PC-9 (cell line): ENCODE measurements around the gene KRTAP19-2. TPM values are rescaled to one million over a fixed set of nuclear protein-coding genes. Genes with fewer than 3 reads are reported as not detected.

ENCODE experiments used
- Bru-seq: library from RNA; stranded (reverse); fragments of 400-500 nt; gene quantifications from one replicate; lab custom pipeline; 2021; lab: Mats Ljungman, UMichigan
- BruChase-seq, 2 experiments: library from RNA; stranded (reverse); fragments of 400-500 nt; gene quantifications; one replicate each; lab custom pipeline; 2021; lab: Mats Ljungman, UMichigan
- BruUV-seq: library from RNA; stranded (reverse); fragments of 400-500 nt; replicated peaks from 2 replicates; lab custom pipeline; 2021; lab: Mats Ljungman, UMichigan
- CTCF ChIA-PET: fragments of 300-600 bp; sonication (Branson Sonifier 250); formaldehyde crosslinking; loops from one replicate; lab custom pipeline; 2022; ENCODE audit warnings: antibody characterized with exemption; lab: Charles Lee
- POLR2A ChIA-PET: fragments of 300-600 bp; sonication (Branson Sonifier 250); formaldehyde crosslinking; loops from one replicate; lab custom pipeline; 2022; ENCODE audit warnings: antibody characterized with exemption; ENCODE audit not compliant: unreplicated experiment; lab: Charles Lee
- DNase-seq, 2 experiments: peaks; one replicate each; pipeline versions ENCODE4 v3.0.0 to v3.0.0-alpha.2; 2015 to 2022; ENCODE audit warnings: mixed read lengths in 1 of 2
- H2AFZ ChIP-seq: fragments of 200-600 bp; sonication (generic); 2 replicates; pipeline ENCODE4 v1.8.1; 2017; ENCODE audit warnings: antibody characterized with exemption
- H3F3A ChIP-seq: fragments of 200-600 bp; sonication (generic); 2 replicates; pipeline ENCODE4 v1.8.1; 2017; ENCODE audit warnings: antibody characterized with exemption, mild to moderate bottlenecking, low read depth; ENCODE audit not compliant: insufficient read depth
- H3K27ac ChIP-seq: fragments of 200-600 bp; sonication (generic); 2 replicates; pipeline ENCODE4 v1.6.1; 2016; ENCODE audit warnings: mixed run types
- H3K27me3 ChIP-seq: fragments of 200-600 bp; sonication (generic); 2 replicates; pipeline ENCODE4 v1.6.1; 2016; ENCODE audit warnings: low read depth, mixed run types; ENCODE audit not compliant: insufficient read depth
- H3K36me3 ChIP-seq: fragments of 200-600 bp; sonication (generic); 2 replicates; pipeline ENCODE4 v1.6.1; 2016; ENCODE audit warnings: low read depth, mixed run types
- H3K4me1 ChIP-seq: fragments of 200-600 bp; sonication (generic); replicated peaks from 2 replicates; pipeline ENCODE4 v1.6.1; 2016; ENCODE audit warnings: mixed run types; ENCODE audit not compliant: insufficient read depth
- H3K4me2 ChIP-seq: fragments of 200-600 bp; sonication (generic); 2 replicates; pipeline ENCODE4 v1.6.1; 2017; ENCODE audit warnings: mixed run types
- H3K4me3 ChIP-seq: fragments of 200-600 bp; sonication (generic); 2 replicates; pipeline ENCODE4 v1.6.1; 2016; ENCODE audit warnings: mixed run types
- H3K79me2 ChIP-seq: fragments of 200-600 bp; sonication (generic); 2 replicates; pipeline ENCODE4 v1.6.1; 2017; ENCODE audit warnings: low read depth, mixed run types
- H3K9me2 ChIP-seq: fragments of 200-600 bp; sonication (generic); 2 replicates; pipeline ENCODE4 v1.8.1; 2017; ENCODE audit warnings: mild to moderate bottlenecking; ENCODE audit not compliant: insufficient read depth
- H3K9me3 ChIP-seq: fragments of 200-600 bp; sonication (generic); 2 replicates; pipeline ENCODE4 v1.8.1; 2016; ENCODE audit warnings: low read depth; ENCODE audit not compliant: insufficient read depth
- H4K20me1 ChIP-seq: fragments of 200-600 bp; sonication (generic); 2 replicates; pipeline ENCODE4 v1.8.1; 2017; ENCODE audit not compliant: insufficient read depth
- EZH2 ChIP-seq: fragments of 200-600 bp; sonication (generic); IDR thresholded peaks from 2 replicates; pipeline ENCODE4 v1.8.0; 2017; ENCODE audit warnings: antibody characterized with exemption, low read depth
- intact Hi-C: fragments of 100-400 bp; cut with micrococcal nuclease; formaldehyde crosslinking; loops from one replicate; pipeline ENCODE4 v1.10.0; 2022; ENCODE audit not compliant: unreplicated experiment
- long read RNA-seq: library from polyadenylated mRNA; stranded (forward); transcript quantifications from one replicate; pipeline ENCODE4 v2.0.0, GENCODE V29; 2022
- total RNA-seq: library from RNA; stranded (reverse); gene quantifications from 2 replicates; pipeline ENCODE4 v1.2.3, GENCODE V29; 2021
- TF ChIP-seq, protein P1 (sequence below): fragments of 200-600 bp; sonication (generic); conservative IDR thresholded peaks from 2 replicates; pipeline ENCODE4 v1.6.1; 2017; ENCODE audit warnings: mixed run types, antibody characterized with exemption, mild to moderate bottlenecking, moderate library complexity

KRTAP19-2 gene, protein sequence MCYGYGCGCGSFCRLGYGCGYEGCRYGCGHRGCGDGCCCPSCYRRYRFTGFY
- not detected in 2 replicates for total RNA-seq
- Bru-seq, nascent RNA = not detected
- not detected for BruChase-seq, experiment 1, labeled RNA remaining after a 2-hour chase
- not detected for BruChase-seq, experiment 2, labeled RNA remaining after a 6-hour chase
- long read RNA-seq = 0 reads

DNA sequence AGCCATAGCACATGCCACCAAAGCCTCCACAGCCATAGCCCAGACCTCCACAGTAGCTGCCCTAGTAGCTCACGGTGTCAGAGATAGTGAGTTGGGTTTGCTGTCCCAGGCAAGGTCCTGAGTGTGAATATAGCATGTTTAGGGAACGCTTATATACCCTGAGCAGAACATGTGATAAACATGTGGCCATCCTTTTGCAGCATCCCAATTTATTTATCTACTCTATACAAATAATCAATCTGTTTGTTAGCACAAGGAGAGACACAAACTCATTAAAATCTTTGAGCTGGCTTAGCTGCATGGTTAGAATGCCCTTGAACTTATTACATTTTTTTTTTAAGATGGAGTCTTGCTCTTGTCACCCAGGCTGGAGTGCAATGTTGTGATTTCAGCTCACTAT, at the start of gene KRTAP19-2:
Gene KRTAP19-2 (minus strand): TSS at position 101 of the 400 bp plus-strand sequence. CDS start 88 bp downstream, at position 13.
- POLR2A ChIA-PET = interaction anchor here (0.7 kb wide), 1 partner anchor 333 kb away, joined by 3 read pairs; no protein-coding TSS in a partner anchor
- no peaks in the 10 kb centered on the region for H3K4me1 ChIP-seq
- DNase-seq = no peak
- H3K79me2 ChIP-seq = no peaks in the 10 kb centered on the region
- no peak within 1 kb of the TSS for H3K4me3 ChIP-seq
- H3K27ac ChIP-seq = no peak within 1 kb of the TSS
- no peaks in the 10 kb centered on the region for H3K9me3 ChIP-seq
- CTCF ChIA-PET = no interaction called here
- TF ChIP-seq EZH2 = no peak
- TF ChIP-seq, protein P1, sequence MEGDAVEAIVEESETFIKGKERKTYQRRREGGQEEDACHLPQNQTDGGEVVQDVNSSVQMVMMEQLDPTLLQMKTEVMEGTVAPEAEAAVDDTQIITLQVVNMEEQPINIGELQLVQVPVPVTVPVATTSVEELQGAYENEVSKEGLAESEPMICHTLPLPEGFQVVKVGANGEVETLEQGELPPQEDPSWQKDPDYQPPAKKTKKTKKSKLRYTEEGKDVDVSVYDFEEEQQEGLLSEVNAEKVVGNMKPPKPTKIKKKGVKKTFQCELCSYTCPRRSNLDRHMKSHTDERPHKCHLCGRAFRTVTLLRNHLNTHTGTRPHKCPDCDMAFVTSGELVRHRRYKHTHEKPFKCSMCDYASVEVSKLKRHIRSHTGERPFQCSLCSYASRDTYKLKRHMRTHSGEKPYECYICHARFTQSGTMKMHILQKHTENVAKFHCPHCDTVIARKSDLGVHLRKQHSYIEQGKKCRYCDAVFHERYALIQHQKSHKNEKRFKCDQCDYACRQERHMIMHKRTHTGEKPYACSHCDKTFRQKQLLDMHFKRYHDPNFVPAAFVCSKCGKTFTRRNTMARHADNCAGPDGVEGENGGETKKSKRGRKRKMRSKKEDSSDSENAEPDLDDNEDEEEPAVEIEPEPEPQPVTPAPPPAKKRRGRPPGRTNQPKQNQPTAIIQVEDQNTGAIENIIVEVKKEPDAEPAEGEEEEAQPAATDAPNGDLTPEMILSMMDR = no peak
- no peaks in the 10 kb centered on the region for H4K20me1 ChIP-seq
- no peak within 1 kb of the TSS for H3K4me2 ChIP-seq
- H3F3A ChIP-seq = no peaks in the 10 kb centered on the region
- no peak within 1 kb of the TSS for H2AFZ ChIP-seq
- H3K9me2 ChIP-seq = no peaks in the 10 kb centered on the region
- intact Hi-C loops = no loop called here
- H3K27me3 ChIP-seq = no peaks in the 10 kb centered on the region
- H3K36me3 ChIP-seq = no peaks in the 10 kb centered on the region
- BruUV-seq = no TSS peak

DNA sequence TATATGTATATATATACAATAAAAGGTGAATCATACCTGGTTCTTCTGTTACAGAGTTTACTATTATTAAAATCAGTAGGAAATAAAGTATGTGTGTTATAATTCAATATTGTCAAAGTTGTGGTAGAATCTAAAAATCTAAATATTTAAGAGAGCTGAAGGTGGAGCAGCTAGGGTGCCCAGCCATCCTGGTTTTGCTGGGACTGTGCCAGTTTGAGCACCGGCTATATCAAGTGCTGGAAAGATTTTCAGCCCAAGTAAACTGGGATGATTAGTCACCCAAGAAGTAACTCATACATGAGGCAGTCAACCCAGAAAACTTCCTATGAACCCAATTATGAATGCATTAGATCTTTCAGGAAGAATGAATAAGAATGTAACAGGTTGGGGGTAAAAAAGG, 31.6 kb upstream of the KRTAP19-2 start:
- no peaks in the 10 kb centered on the region for H3F3A ChIP-seq
- no peak overlapping the region for H2AFZ ChIP-seq
- no peaks in the 10 kb centered on the region for H3K9me2 ChIP-seq
- H4K20me1 ChIP-seq = no peaks in the 10 kb centered on the region
- TF ChIP-seq, protein P1 = no peak
- TF ChIP-seq EZH2 = no peak
- intact Hi-C loops = no loop called here
- no peak overlapping the region for H3K4me2 ChIP-seq
- H3K9me3 ChIP-seq = no peaks in the 10 kb centered on the region
- DNase-seq = no peak
- POLR2A ChIA-PET = no interaction called here
- BruUV-seq = no TSS peak
- no peaks in the 10 kb centered on the region for H3K4me1 ChIP-seq
- H3K27me3 ChIP-seq = no peaks in the 10 kb centered on the region
- no peak overlapping the region for H3K27ac ChIP-seq
- no peak overlapping the region for H3K4me3 ChIP-seq
- H3K36me3 ChIP-seq = no peaks in the 10 kb centered on the region
- CTCF ChIA-PET = no interaction called here
- H3K79me2 ChIP-seq = no peaks in the 10 kb centered on the region

DNA sequence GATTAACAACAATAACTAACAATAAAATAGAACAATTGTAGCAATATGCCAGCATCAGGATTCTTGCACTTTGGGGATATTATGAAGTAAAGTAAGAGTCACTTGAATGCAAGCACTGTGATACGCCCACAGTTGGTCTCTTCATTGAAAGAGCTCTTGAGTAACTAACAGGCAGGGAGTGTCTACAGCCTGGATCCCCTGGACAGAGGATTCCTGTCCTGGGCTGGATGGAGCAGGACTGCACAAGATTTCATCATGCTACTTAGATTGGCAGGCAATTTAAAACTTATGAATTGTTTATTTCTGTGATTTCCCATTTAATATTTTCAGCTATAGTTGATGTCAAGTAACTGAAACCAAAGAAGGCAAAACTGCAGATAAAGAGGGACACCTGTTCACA, 28.4 kb upstream of the KRTAP19-2 start:
- Histone ChIP-seq H3K27ac (no peak overlapping the region), H2AFZ (no peak overlapping the region), H3K36me3 (no peaks in the 10 kb centered on the region), H3K4me3 (no peak overlapping the region), H3K4me2 (no peak overlapping the region), H3K79me2 (no peaks in the 10 kb centered on the region), H3F3A (no peaks in the 10 kb centered on the region), H3K9me3 (no peaks in the 10 kb centered on the region), H3K4me1 (no peaks in the 10 kb centered on the region), H3K9me2 (no peaks in the 10 kb centered on the region), H3K27me3 (no peaks in the 10 kb centered on the region), H4K20me1 (no peaks in the 10 kb centered on the region)
- DNase-seq = no peak
- intact Hi-C loops = no loop called here
- no TSS peak for BruUV-seq
- TF ChIP-seq, protein P1 = no peak
- no peak for TF ChIP-seq EZH2
- POLR2A ChIA-PET = no interaction called here
- CTCF ChIA-PET = no interaction called here
